ENCODE data around the gene DOCK4. TPM values are rescaled to one million over a fixed set of nuclear protein-coding genes. Genes with fewer than 3 reads are reported as not detected.

DOCK4 gene
- total RNA-seq, 1 donor from 2014 or later: 32.2 TPM

- peak overlapping the region; percentile 38 for H3K4me2 ChIP-seq (ENCODE audit: low read length)
These were observed 275.1 kb downstream of the DOCK4 start for GRCh38 chr7:111931016-111931517.

GRCh38 chr7:111929264-111929663 lies 276.9 kb downstream of the DOCK4 start:
- H3K9me3 ChIP-seq (ENCODE audit: insufficient read depth, low read depth, low read length): no peaks in the 10 kb centered on the region
- H4K20me1 ChIP-seq (ENCODE audit: insufficient read depth, low read length): no peaks in the 10 kb centered on the region
- TF ChIP-seq EZH2 (IDR thresholded peaks at IDR 0.05; ENCODE audit: insufficient read depth, low read length) (no peak), CTCF (IDR thresholded peaks at IDR 0.05; ENCODE audit: insufficient read depth, low read depth, low read length) (no peak)
- Mint-ChIP-seq H3K9me3 (ENCODE audit: unreplicated experiment) (no peaks in the 10 kb centered on the region), H3K36me3 (ENCODE audit: low read depth, unreplicated experiment) (peaks cover 4% of the 10 kb centered on the region), H3K4me3 (ENCODE audit: unreplicated experiment) (no peak overlapping the region), H3K4me1 (ENCODE audit: low read depth, unreplicated experiment) (peaks cover 13% of the 10 kb centered on the region), H3K27me3 (ENCODE audit: low read depth, unreplicated experiment) (no peaks in the 10 kb centered on the region), H3K27ac (ENCODE audit: unreplicated experiment) (no peak overlapping the region)
- no peaks in the 10 kb centered on the region for H3K79me2 ChIP-seq (ENCODE audit: insufficient read depth, low read length)
- H3K36me3 ChIP-seq (ENCODE audit: insufficient read depth, low read length): no peaks in the 10 kb centered on the region
- no peak overlapping the region for H3K9ac ChIP-seq (ENCODE audit: low read length)
- no peak overlapping the region for H3K27ac ChIP-seq (ENCODE audit: low read depth, low read length)
- no peak overlapping the region for H3K4me3 ChIP-seq (ENCODE audit: insufficient read depth, low read depth, low read length)
- H3K4me1 ChIP-seq (ENCODE audit: insufficient read depth, low read length): peaks cover 9% of the 10 kb centered on the region
- no peak overlapping the region for H3K4me2 ChIP-seq (ENCODE audit: low read length)
- H3K27me3 ChIP-seq (ENCODE audit: insufficient read depth, low read length): peaks cover 3% of the 10 kb centered on the region
- FAIRE-seq: no peak
- no peak for DNase-seq (ENCODE audit: low read depth)
- no peak overlapping the region for H2AFZ ChIP-seq (ENCODE audit: low read depth, low read length)

More at GRCh38 chr7:111931016-111931517, 275.1 kb downstream of the DOCK4 start:
- no peaks in the 10 kb centered on the region for H4K20me1 ChIP-seq (ENCODE audit: insufficient read depth, low read length)
- H3K27ac Mint-ChIP-seq (ENCODE audit: unreplicated experiment): peak overlapping the region; percentile 63
- H3K4me3 Mint-ChIP-seq (ENCODE audit: unreplicated experiment): no peak overlapping the region
- no peak overlapping the region for H3K27ac ChIP-seq (ENCODE audit: low read depth, low read length)
- H3K4me1 Mint-ChIP-seq (ENCODE audit: low read depth, unreplicated experiment): peaks cover 13% of the 10 kb centered on the region
- H2AFZ ChIP-seq (ENCODE audit: low read depth, low read length): no peak overlapping the region
- peaks cover 3% of the 10 kb centered on the region for H3K27me3 ChIP-seq (ENCODE audit: insufficient read depth, low read length)
- no peaks in the 10 kb centered on the region for H3K36me3 ChIP-seq (ENCODE audit: insufficient read depth, low read length)
- TF ChIP-seq CTCF (IDR thresholded peaks at IDR 0.05; ENCODE audit: insufficient read depth, low read depth, low read length) (no peak), EZH2 (IDR thresholded peaks at IDR 0.05; ENCODE audit: insufficient read depth, low read length) (no peak)
- H3K4me1 ChIP-seq (ENCODE audit: insufficient read depth, low read length): peaks cover 9% of the 10 kb centered on the region
- DNase-seq (ENCODE audit: low read depth) (peak; percentile 59), FAIRE-seq (no peak)
- peaks cover 4% of the 10 kb centered on the region for H3K36me3 Mint-ChIP-seq (ENCODE audit: low read depth, unreplicated experiment)
- H3K9me3 Mint-ChIP-seq (ENCODE audit: unreplicated experiment): no peaks in the 10 kb centered on the region
- no peaks in the 10 kb centered on the region for H3K79me2 ChIP-seq (ENCODE audit: insufficient read depth, low read length)
- no peak overlapping the region for H3K9ac ChIP-seq (ENCODE audit: low read length)
- H3K9me3 ChIP-seq (ENCODE audit: insufficient read depth, low read depth, low read length): no peaks in the 10 kb centered on the region
- no peak overlapping the region for H3K4me3 ChIP-seq (ENCODE audit: insufficient read depth, low read depth, low read length)
- no peaks in the 10 kb centered on the region for H3K27me3 Mint-ChIP-seq (ENCODE audit: low read depth, unreplicated experiment)

- Histone ChIP-seq H3K4me2 (ENCODE audit: low read length) (no peak overlapping the region), H3K36me3 (ENCODE audit: insufficient read depth, low read length) (no peaks in the 10 kb centered on the region), H3K9ac (ENCODE audit: low read length) (no peak overlapping the region), H4K20me1 (ENCODE audit: insufficient read depth, low read length) (no peaks in the 10 kb centered on the region), H3K27ac (ENCODE audit: low read depth, low read length) (no peak overlapping the region), H3K27me3 (ENCODE audit: insufficient read depth, low read length) (peaks cover 3% of the 10 kb centered on the region), H3K4me1 (ENCODE audit: insufficient read depth, low read length) (peaks cover 9% of the 10 kb centered on the region), H3K9me3 (ENCODE audit: insufficient read depth, low read depth, low read length) (no peaks in the 10 kb centered on the region), H3K4me3 (ENCODE audit: insufficient read depth, low read depth, low read length) (no peak overlapping the region), H2AFZ (ENCODE audit: low read depth, low read length) (no peak overlapping the region), H3K79me2 (ENCODE audit: insufficient read depth, low read length) (no peaks in the 10 kb centered on the region)
- H3K27me3 Mint-ChIP-seq (ENCODE audit: low read depth, unreplicated experiment): no peaks in the 10 kb centered on the region
- H3K36me3 Mint-ChIP-seq (ENCODE audit: low read depth, unreplicated experiment): peaks cover 2% of the 10 kb centered on the region
- DNase-seq (ENCODE audit: low read depth) (no peak), FAIRE-seq (no peak)
- no peaks in the 10 kb centered on the region for H3K9me3 Mint-ChIP-seq (ENCODE audit: unreplicated experiment)
- TF ChIP-seq CTCF (IDR thresholded peaks at IDR 0.05; ENCODE audit: insufficient read depth, low read depth, low read length) (no peak), EZH2 (IDR thresholded peaks at IDR 0.05; ENCODE audit: insufficient read depth, low read length) (no peak)
- H3K27ac Mint-ChIP-seq (ENCODE audit: unreplicated experiment): no peak overlapping the region
- no peak overlapping the region for H3K4me3 Mint-ChIP-seq (ENCODE audit: unreplicated experiment)
- H3K4me1 Mint-ChIP-seq (ENCODE audit: low read depth, unreplicated experiment): peaks cover 13% of the 10 kb centered on the region
These were observed 278.7 kb downstream of the DOCK4 start for GRCh38 chr7:111927353-111928019.
